Measurements from ENCODE around the gene SPIRE1. TPM values are rescaled to one million over a fixed set of nuclear protein-coding genes. Genes with fewer than 3 reads are reported as not detected.

Gene SPIRE1
- total RNA-seq, 4 donors from 2014 or later, result 37.4 to 50.8 (median 43.0) TPM

DNA sequence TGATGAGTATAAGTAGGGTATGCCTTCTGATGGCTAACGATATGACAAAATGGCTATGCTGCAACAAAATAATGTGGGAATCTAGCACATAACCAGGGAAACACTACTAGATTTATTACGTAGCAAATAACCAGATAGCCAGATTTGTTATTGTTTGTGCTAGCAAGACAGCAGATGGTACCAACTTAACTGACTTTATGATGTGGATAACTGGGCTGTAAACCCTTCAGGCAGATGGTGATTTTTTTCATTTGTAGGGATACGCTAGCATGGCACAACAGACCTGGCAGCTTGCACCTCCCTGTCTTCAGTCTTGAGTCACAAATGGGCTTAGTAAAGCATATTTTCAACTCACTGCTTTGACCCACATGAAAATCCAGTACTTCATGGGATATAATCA is 201.5 kb downstream of the SPIRE1 start:
- Histone ChIP-seq H3K27ac (no peak overlapping the region), H3K9me3 (no peaks in the 10 kb centered on the region), H3K27me3 (no peaks in the 10 kb centered on the region), H3K4me3 (no peak overlapping the region), H3K36me3 (peaks cover 0 to 77% of the 10 kb centered on the region in 2 donors), H3K4me1 (no peaks in the 10 kb centered on the region)
- TF ChIP-seq EP300 (IDR thresholded peaks at IDR 0.05) (no peak), POLR2A (IDR thresholded peaks at IDR 0.05) (no peak)
- 88 to 98% methylated on average over 3 of the region's 3 CpGs for WGBS, 2 donors (ENCODE audit: low coverage in 1 of 2)
- no peak for ATAC-seq

DNA sequence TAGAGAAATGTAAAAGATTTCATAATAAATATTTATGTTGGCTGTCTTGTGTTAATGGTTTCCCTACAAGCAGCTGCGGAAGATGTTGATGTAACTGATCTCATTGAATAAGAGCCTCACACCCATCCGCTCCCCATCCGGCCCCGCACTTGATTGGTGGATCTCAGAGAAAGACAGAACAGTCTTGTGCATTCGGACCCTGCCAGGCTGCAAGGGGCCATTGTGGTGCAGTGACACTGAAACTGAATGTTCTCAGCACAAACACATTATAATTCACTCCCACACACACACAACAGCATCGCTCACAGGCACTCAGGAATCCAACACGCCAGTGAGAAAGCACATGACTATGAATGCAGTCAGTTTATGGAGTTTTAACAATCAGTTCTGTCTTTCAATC is 202.4 kb downstream of the SPIRE1 start:
- Histone ChIP-seq H3K36me3 (peaks cover 0 to 78% of the 10 kb centered on the region in 2 donors), H3K9me3 (no peaks in the 10 kb centered on the region), H3K4me1 (no peaks in the 10 kb centered on the region), H3K27ac (no peak overlapping the region), H3K4me3 (no peak overlapping the region), H3K27me3 (no peaks in the 10 kb centered on the region)
- no peak for ATAC-seq
- WGBS, 2 donors (ENCODE audit: low coverage in 1 of 2), result 73 to 83% methylated on average over 3 to 7 of the region's 7 CpGs
- TF ChIP-seq, protein P1, sequence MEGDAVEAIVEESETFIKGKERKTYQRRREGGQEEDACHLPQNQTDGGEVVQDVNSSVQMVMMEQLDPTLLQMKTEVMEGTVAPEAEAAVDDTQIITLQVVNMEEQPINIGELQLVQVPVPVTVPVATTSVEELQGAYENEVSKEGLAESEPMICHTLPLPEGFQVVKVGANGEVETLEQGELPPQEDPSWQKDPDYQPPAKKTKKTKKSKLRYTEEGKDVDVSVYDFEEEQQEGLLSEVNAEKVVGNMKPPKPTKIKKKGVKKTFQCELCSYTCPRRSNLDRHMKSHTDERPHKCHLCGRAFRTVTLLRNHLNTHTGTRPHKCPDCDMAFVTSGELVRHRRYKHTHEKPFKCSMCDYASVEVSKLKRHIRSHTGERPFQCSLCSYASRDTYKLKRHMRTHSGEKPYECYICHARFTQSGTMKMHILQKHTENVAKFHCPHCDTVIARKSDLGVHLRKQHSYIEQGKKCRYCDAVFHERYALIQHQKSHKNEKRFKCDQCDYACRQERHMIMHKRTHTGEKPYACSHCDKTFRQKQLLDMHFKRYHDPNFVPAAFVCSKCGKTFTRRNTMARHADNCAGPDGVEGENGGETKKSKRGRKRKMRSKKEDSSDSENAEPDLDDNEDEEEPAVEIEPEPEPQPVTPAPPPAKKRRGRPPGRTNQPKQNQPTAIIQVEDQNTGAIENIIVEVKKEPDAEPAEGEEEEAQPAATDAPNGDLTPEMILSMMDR (IDR thresholded peaks at IDR 0.05), result no peak
- TF ChIP-seq EP300 (IDR thresholded peaks at IDR 0.05) (no peak), POLR2A (IDR thresholded peaks at IDR 0.05) (no peak), POLR2AphosphoS5 (IDR thresholded peaks at IDR 0.05) (no peak)

DNA sequence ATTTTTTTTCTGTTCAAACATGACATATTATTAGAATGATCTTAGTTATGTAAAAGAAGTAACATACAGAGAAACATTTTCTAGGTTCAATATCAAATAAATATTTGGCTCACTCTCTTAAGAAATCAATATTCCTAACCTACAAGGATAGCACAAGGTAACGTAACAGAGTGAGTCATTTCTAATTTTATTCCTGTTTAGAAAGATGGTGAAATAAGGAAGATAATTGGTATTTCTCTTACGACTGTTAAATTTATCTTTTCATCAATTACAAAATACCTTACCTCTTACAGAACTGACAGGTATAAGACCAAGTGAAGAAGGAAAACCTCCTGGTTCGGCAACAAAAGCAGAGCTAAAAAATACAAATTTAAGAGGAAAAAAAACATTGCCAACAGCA is 205.1 kb downstream of the SPIRE1 start:
- H3K4me3 ChIP-seq, result no peak overlapping the region
- no peaks in the 10 kb centered on the region for H3K4me1 ChIP-seq
- H3K27me3 ChIP-seq, result no peaks in the 10 kb centered on the region
- ATAC-seq, result no peak
- no peak overlapping the region for H3K27ac ChIP-seq
- TF ChIP-seq POLR2AphosphoS5 (IDR thresholded peaks at IDR 0.05) (no peak), EP300 (IDR thresholded peaks at IDR 0.05) (no peak), POLR2A (IDR thresholded peaks at IDR 0.05) (no peak)
- TF ChIP-seq, protein P1 (IDR thresholded peaks at IDR 0.05), result no peak
- WGBS, 2 donors (ENCODE audit: low coverage in 1 of 2), result 84 to 95% methylated on average over 3 of the region's 3 CpGs
- H3K36me3 ChIP-seq, result peaks cover 0 to 83% of the 10 kb centered on the region in 2 donors
- no peaks in the 10 kb centered on the region for H3K9me3 ChIP-seq

DNA sequence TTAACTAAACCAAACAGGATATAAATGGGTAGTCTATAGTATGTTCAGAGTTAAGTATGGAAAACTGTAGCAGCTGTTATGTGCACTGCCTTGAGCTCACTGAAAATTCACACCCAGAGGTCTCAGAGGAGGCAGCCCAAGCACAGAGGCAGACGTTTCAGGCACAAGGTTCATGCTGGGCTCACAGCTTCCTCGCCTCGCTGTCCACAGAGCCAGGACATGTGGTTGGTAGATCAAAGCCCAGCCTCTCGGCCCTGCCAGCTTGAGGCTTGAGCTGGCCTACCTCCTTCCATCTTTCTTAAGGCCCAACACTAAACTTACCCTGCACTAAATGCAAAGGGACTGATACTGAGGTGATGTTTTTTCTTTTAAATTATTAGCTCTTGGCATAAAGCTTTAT is 206.5 kb downstream of the SPIRE1 start:
- no peak overlapping the region for H3K4me3 ChIP-seq
- H3K36me3 ChIP-seq, result peaks cover 0 to 86% of the 10 kb centered on the region in 2 donors
- TF ChIP-seq, protein P1 (IDR thresholded peaks at IDR 0.05), result no peak
- TF ChIP-seq POLR2AphosphoS5 (IDR thresholded peaks at IDR 0.05), result no peak
- H3K27me3 ChIP-seq, result no peaks in the 10 kb centered on the region
- no peak overlapping the region for H3K27ac ChIP-seq
- no peak for ATAC-seq
- H3K4me1 ChIP-seq, result no peaks in the 10 kb centered on the region
- no peaks in the 10 kb centered on the region for H3K9me3 ChIP-seq
- 77% methylated on average over 4 of the region's 4 CpGs; no CpG with 5 or more reads in 1 of the 2 donors for WGBS, 2 donors (ENCODE audit: low coverage in 1 of 2)

DNA sequence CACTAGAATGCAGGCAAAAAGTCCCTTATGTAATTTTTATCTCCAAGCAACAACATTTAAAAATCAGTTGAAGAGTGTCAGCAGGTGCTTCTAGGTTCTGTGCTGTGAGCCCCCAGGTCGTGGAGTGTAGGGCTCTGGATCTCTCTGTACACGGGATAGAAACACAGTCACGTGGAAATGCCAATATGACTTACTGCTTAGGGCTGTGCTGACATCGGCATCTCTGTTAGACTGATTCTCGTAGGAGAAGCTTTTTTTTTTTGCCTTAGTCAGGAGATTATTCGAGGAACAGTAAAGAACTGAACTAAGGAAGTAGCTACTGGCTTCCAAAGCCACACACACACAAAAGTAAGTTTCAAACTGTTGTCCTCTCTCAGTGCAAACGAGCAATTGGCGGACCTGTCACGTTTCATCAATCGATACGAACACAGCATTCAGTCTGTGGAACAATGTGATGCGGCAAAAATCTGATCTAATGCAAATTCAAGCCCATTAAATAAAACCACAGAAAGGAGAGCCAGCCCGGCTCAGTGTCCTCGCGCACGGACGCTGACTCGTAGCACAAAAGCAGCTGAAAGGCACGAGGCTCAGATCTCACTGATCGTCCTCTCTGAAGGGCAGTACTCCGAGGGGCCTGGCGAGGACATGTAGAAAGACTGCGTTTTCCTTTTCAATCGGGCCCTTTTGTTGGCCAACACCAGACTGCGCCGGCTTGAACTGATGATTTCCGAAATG is 208.7 kb downstream of the SPIRE1 start:
- Histone ChIP-seq H3K27ac (no peak overlapping the region), H3K9me3 (peaks cover 0 to 7% (median 0%) of the 10 kb centered on the region in 3 donors), H3K4me1 (no peaks in the 10 kb centered on the region), H3K36me3 (peaks cover 0 to 83% of the 10 kb centered on the region in 2 donors), H3K4me3 (no peak overlapping the region), H3K27me3 (no peaks in the 10 kb centered on the region)
- WGBS, 2 donors (ENCODE audit: low coverage in 1 of 2), result 91 to 95% methylated on average over 14 to 21 of the region's 27 CpGs
- TF ChIP-seq, protein P1 (IDR thresholded peaks at IDR 0.05), result no peak
- TF ChIP-seq EP300 (IDR thresholded peaks at IDR 0.05) (no peak), POLR2AphosphoS5 (IDR thresholded peaks at IDR 0.05) (no peak), POLR2A (IDR thresholded peaks at IDR 0.05) (no peak)
- peak; percentile 50 for ATAC-seq
